ENCODE results near the gene OTC.
A peak's percentile ranks its signal among the peaks of the same experiment; 100 is the strongest.

OTC gene

GRCh38 chrX:38375891-38376290 lies 23.5 kb downstream of the OTC start:
- TF ChIP-seq, protein P1, sequence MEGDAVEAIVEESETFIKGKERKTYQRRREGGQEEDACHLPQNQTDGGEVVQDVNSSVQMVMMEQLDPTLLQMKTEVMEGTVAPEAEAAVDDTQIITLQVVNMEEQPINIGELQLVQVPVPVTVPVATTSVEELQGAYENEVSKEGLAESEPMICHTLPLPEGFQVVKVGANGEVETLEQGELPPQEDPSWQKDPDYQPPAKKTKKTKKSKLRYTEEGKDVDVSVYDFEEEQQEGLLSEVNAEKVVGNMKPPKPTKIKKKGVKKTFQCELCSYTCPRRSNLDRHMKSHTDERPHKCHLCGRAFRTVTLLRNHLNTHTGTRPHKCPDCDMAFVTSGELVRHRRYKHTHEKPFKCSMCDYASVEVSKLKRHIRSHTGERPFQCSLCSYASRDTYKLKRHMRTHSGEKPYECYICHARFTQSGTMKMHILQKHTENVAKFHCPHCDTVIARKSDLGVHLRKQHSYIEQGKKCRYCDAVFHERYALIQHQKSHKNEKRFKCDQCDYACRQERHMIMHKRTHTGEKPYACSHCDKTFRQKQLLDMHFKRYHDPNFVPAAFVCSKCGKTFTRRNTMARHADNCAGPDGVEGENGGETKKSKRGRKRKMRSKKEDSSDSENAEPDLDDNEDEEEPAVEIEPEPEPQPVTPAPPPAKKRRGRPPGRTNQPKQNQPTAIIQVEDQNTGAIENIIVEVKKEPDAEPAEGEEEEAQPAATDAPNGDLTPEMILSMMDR (IDR thresholded peaks at IDR 0.05): peak; percentile 45
- TF ChIP-seq ZFX (IDR thresholded peaks at IDR 0.05; ENCODE audit: borderline replicate concordance): no peak
- no peak overlapping the region for H3K27ac ChIP-seq

GRCh38 chrX:38376747-38377146 lies 24.3 kb downstream of the OTC start:
- H3K27ac ChIP-seq: no peak overlapping the region
- TF ChIP-seq, protein P1 (IDR thresholded peaks at IDR 0.05): no peak
- no peak for TF ChIP-seq ZFX (IDR thresholded peaks at IDR 0.05; ENCODE audit: borderline replicate concordance)

DNA sequence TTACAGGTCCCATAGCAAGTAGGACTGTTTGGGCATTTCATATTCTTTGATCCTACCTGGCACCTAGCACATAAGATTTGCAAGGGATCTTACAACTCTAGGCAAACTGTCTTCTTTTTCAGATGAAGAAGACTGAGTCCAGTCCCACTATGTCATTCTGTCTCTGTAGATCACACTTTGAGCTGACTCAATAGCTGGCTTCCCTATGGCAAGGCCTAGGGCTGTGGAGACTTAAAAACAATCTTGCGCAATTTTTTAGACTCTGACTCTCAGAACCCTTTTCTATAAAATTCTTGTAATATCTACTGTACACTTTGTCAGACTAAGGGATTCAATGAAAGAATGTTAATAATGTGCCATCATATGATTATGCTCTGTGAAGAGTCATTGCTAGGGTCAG lies 26.7 kb downstream of the OTC start:
- TF ChIP-seq, protein P1 (IDR thresholded peaks at IDR 0.05): no peak
- TF ChIP-seq ZFX (IDR thresholded peaks at IDR 0.05; ENCODE audit: borderline replicate concordance): no peak
- H3K27ac ChIP-seq: no peak overlapping the region

- no peak overlapping the region for H3K27ac ChIP-seq
- TF ChIP-seq, protein P1 (IDR thresholded peaks at IDR 0.05): no peak
- no peak for TF ChIP-seq ZFX (IDR thresholded peaks at IDR 0.05; ENCODE audit: borderline replicate concordance)
These were observed 30.3 kb downstream of the OTC start for GRCh38 chrX:38382663-38383062.

DNA sequence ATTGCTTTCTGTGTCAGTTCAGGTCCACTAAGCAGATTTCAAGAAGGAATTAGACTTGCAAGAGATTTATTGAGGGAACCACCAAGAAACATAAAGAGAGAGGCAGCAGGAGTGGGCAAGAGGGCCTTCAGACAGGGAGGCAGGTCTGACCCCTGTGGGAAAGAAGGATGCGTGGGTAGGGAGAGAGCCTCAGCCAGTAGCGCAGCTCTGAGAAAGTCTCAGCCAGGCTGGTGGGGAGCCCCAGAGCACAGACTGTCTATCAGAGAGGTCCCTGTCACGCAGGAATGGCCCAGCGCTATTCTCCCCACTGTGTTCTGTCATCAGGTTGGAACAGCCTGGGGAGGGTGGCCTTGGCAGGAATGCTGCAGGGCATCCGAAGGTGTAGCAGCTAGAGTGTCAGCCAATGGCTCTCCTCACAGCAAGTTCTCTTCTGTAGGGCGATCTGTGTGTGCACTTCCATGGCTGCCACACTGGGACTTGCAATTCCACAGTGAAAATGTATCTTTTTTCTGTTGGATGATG lies 48.0 kb downstream of the OTC start:
- no peak overlapping the region for H3K27ac ChIP-seq
- TF ChIP-seq, protein P1 (IDR thresholded peaks at IDR 0.05): no peak
- no peak for TF ChIP-seq ZFX (IDR thresholded peaks at IDR 0.05; ENCODE audit: borderline replicate concordance)

- TF ChIP-seq, protein P1 (IDR thresholded peaks at IDR 0.05): no peak
- TF ChIP-seq ZFX (IDR thresholded peaks at IDR 0.05; ENCODE audit: borderline replicate concordance): no peak
- H3K27ac ChIP-seq: no peak overlapping the region
These were observed 49.7 kb downstream of the OTC start for GRCh38 chrX:38402118-38402517.

GRCh38 chrX:38403834-38404233 lies 51.4 kb downstream of the OTC start:
- H3K27ac ChIP-seq: no peak overlapping the region
- TF ChIP-seq ZFX (IDR thresholded peaks at IDR 0.05; ENCODE audit: borderline replicate concordance): no peak
- TF ChIP-seq, protein P1 (IDR thresholded peaks at IDR 0.05): no peak

Data from 22Rv1 (cell line).